Measurements from ENCODE around the gene LRPPRC. TPM values are rescaled to one million over a fixed set of nuclear protein-coding genes. Genes with fewer than 3 reads are reported as not detected.

LRPPRC gene
- total RNA-seq, 4 donors from 2014 or later, result 47.1 to 66.7 (median 55.6) TPM

- TF ChIP-seq CTCF (IDR thresholded peaks at IDR 0.05; ENCODE audit: low read depth), result no peak
Measured at GRCh38 chr2:43937269-43937820, 58.4 kb downstream of the LRPPRC start.

GRCh38 chr2:43934567-43934966, 61.2 kb downstream of the LRPPRC start:
- no peak for TF ChIP-seq CTCF (IDR thresholded peaks at IDR 0.05; ENCODE audit: low read depth)

- TF ChIP-seq CTCF (IDR thresholded peaks at IDR 0.05; ENCODE audit: low read depth), result no peak
Measured at GRCh38 chr2:43931293-43931692, 64.5 kb downstream of the LRPPRC start.

GRCh38 chr2:43927442-43927841, 68.3 kb downstream of the LRPPRC start:
- TF ChIP-seq CTCF (IDR thresholded peaks at IDR 0.05; ENCODE audit: low read depth), result no peak

GRCh38 chr2:43925431-43925830, 70.4 kb downstream of the LRPPRC start:
- no peak for TF ChIP-seq CTCF (IDR thresholded peaks at IDR 0.05; ENCODE audit: low read depth)

- TF ChIP-seq CTCF (IDR thresholded peaks at IDR 0.05; ENCODE audit: low read depth), result no peak
Measured at GRCh38 chr2:43924463-43924862, 71.3 kb downstream of the LRPPRC start.

- TF ChIP-seq CTCF (IDR thresholded peaks at IDR 0.05; ENCODE audit: low read depth), result no peak
Measured at GRCh38 chr2:43906448-43907109, 89.2 kb downstream of the LRPPRC start.
